ENCODE measurements around the gene ZC3H7B. TPM values are rescaled to one million over a fixed set of nuclear protein-coding genes. Genes with fewer than 3 reads are reported as not detected.

ZC3H7B gene
- total RNA-seq, 1 experiment from 2014 or later, result 62.7 TPM

- no peak for DNase-seq
- H3K27me3 ChIP-seq (ENCODE audit: insufficient read depth, low read depth), result no peaks in the 10 kb centered on the region
- peaks cover 18% of the 10 kb centered on the region; the same call in 1 of the 2 replicates for H3K36me3 ChIP-seq (ENCODE audit: low read depth)
- H3K9me3 ChIP-seq (ENCODE audit: insufficient read depth, low read depth), result no peaks in the 10 kb centered on the region
- no peaks in the 10 kb centered on the region for H3K4me1 ChIP-seq (replicated peaks; ENCODE audit: insufficient read depth)
- ChIA-PET POLR2A (ENCODE audit: unreplicated experiment) (no interaction called here), CTCF (no interaction called here)
- no peak for TF ChIP-seq EZH2 (IDR thresholded peaks at IDR 0.05; ENCODE audit: low read depth)
- TF ChIP-seq CTCF (conservative IDR thresholded peaks at IDR 0.05), result no peak
- peaks cover 7% of the 10 kb centered on the region; the same call in 1 of the 2 replicates for H4K20me1 ChIP-seq (ENCODE audit: insufficient read depth)
- H3K79me2 ChIP-seq (ENCODE audit: low read depth), result no peaks in the 10 kb centered on the region
- no peak overlapping the region for H3K27ac ChIP-seq
- no peak overlapping the region for H3K4me3 ChIP-seq
- H3K4me2 ChIP-seq, result no peak overlapping the region
- H3F3A ChIP-seq (ENCODE audit: insufficient read depth, low read depth), result no peaks in the 10 kb centered on the region
- no TSS peak for BruUV-seq (replicated peaks)
- intact Hi-C loops (cut with micrococcal nuclease; ENCODE audit: unreplicated experiment), result no loop called here
- H2AFZ ChIP-seq, result no peak overlapping the region
- H3K9me2 ChIP-seq (ENCODE audit: insufficient read depth), result no peaks in the 10 kb centered on the region
These were observed 39.7 kb downstream of the ZC3H7B start for GRCh38 chr22:41341012-41341411.

- no peak overlapping the region for H3K27ac ChIP-seq
- no peaks in the 10 kb centered on the region for H3K9me2 ChIP-seq (ENCODE audit: insufficient read depth)
- 0 out of 2 replicates have a peak, but pooled peaks cover 7% of the 10 kb centered on the region for H4K20me1 ChIP-seq (ENCODE audit: insufficient read depth)
- no peak overlapping the region for H2AFZ ChIP-seq
- no peak overlapping the region for H3K4me3 ChIP-seq
- peaks cover 18% of the 10 kb centered on the region; the same call in 1 of the 2 replicates for H3K36me3 ChIP-seq (ENCODE audit: low read depth)
- DNase-seq, result no peak
- H3K79me2 ChIP-seq (ENCODE audit: low read depth), result no peaks in the 10 kb centered on the region
- H3K4me2 ChIP-seq, result no peak overlapping the region
- BruUV-seq (replicated peaks), result no TSS peak
- H3F3A ChIP-seq (ENCODE audit: insufficient read depth, low read depth), result no peaks in the 10 kb centered on the region
- no peaks in the 10 kb centered on the region for H3K4me1 ChIP-seq (replicated peaks; ENCODE audit: insufficient read depth)
- CTCF ChIA-PET, result no interaction called here
- intact Hi-C loops (cut with micrococcal nuclease; ENCODE audit: unreplicated experiment), result no loop called here
- no peaks in the 10 kb centered on the region for H3K27me3 ChIP-seq (ENCODE audit: insufficient read depth, low read depth)
- POLR2A ChIA-PET (ENCODE audit: unreplicated experiment), result no interaction called here
- H3K9me3 ChIP-seq (ENCODE audit: insufficient read depth, low read depth), result no peaks in the 10 kb centered on the region
- TF ChIP-seq EZH2 (IDR thresholded peaks at IDR 0.05; ENCODE audit: low read depth), result no peak
- TF ChIP-seq CTCF (conservative IDR thresholded peaks at IDR 0.05), result no peak
These were observed 40.7 kb downstream of the ZC3H7B start for GRCh38 chr22:41341990-41342389.

- BruUV-seq (replicated peaks), result no TSS peak
- no peak overlapping the region for H2AFZ ChIP-seq
- POLR2A ChIA-PET (ENCODE audit: unreplicated experiment), result interaction anchor here (0.5 kb wide), 1 partner anchor 24 kb away, joined by 3 read pairs; no protein-coding TSS in a partner anchor
These were observed 42.0 kb downstream of the ZC3H7B start for GRCh38 chr22:41343300-41343699.

More at GRCh38 chr22:41343300-41343699, 42.0 kb downstream of the ZC3H7B start:
- H3K4me3 ChIP-seq, result no peak overlapping the region
- no peaks in the 10 kb centered on the region for H3K4me1 ChIP-seq (replicated peaks; ENCODE audit: insufficient read depth)
- no peaks in the 10 kb centered on the region for H3K79me2 ChIP-seq (ENCODE audit: low read depth)
- H3K27me3 ChIP-seq (ENCODE audit: insufficient read depth, low read depth), result no peaks in the 10 kb centered on the region
- H3K36me3 ChIP-seq (ENCODE audit: low read depth), result peaks cover 18% of the 10 kb centered on the region; the same call in 1 of the 2 replicates
- no peaks in the 10 kb centered on the region for H3K9me3 ChIP-seq (ENCODE audit: insufficient read depth, low read depth)
- H3F3A ChIP-seq (ENCODE audit: insufficient read depth, low read depth), result no peaks in the 10 kb centered on the region
- H3K9me2 ChIP-seq (ENCODE audit: insufficient read depth), result no peaks in the 10 kb centered on the region
- TF ChIP-seq CTCF (conservative IDR thresholded peaks at IDR 0.05) (no peak), EZH2 (IDR thresholded peaks at IDR 0.05; ENCODE audit: low read depth) (no peak)
- no peak overlapping the region for H3K27ac ChIP-seq
- DNase-seq, result no peak
- CTCF ChIA-PET, result no interaction called here
- intact Hi-C loops (cut with micrococcal nuclease; ENCODE audit: unreplicated experiment), result no loop called here
- H3K4me2 ChIP-seq, result no peak overlapping the region
- 0 out of 2 replicates have a peak, but pooled peaks cover 6% of the 10 kb centered on the region for H4K20me1 ChIP-seq (ENCODE audit: insufficient read depth)

All from PC-9 (cell line).